CD4-positive, alpha-beta T cell treated with Interferon gamma for 1 hour (primary cell): ENCODE measurements around the gene LAMB4.
A peak's percentile ranks its signal among the peaks of the same experiment; 100 is the strongest.

ENCODE experiments used
- DNase-seq: peaks from one replicate; pipeline ENCODE4 v3.0.0-alpha.2; 2020

Gene LAMB4, protein sequence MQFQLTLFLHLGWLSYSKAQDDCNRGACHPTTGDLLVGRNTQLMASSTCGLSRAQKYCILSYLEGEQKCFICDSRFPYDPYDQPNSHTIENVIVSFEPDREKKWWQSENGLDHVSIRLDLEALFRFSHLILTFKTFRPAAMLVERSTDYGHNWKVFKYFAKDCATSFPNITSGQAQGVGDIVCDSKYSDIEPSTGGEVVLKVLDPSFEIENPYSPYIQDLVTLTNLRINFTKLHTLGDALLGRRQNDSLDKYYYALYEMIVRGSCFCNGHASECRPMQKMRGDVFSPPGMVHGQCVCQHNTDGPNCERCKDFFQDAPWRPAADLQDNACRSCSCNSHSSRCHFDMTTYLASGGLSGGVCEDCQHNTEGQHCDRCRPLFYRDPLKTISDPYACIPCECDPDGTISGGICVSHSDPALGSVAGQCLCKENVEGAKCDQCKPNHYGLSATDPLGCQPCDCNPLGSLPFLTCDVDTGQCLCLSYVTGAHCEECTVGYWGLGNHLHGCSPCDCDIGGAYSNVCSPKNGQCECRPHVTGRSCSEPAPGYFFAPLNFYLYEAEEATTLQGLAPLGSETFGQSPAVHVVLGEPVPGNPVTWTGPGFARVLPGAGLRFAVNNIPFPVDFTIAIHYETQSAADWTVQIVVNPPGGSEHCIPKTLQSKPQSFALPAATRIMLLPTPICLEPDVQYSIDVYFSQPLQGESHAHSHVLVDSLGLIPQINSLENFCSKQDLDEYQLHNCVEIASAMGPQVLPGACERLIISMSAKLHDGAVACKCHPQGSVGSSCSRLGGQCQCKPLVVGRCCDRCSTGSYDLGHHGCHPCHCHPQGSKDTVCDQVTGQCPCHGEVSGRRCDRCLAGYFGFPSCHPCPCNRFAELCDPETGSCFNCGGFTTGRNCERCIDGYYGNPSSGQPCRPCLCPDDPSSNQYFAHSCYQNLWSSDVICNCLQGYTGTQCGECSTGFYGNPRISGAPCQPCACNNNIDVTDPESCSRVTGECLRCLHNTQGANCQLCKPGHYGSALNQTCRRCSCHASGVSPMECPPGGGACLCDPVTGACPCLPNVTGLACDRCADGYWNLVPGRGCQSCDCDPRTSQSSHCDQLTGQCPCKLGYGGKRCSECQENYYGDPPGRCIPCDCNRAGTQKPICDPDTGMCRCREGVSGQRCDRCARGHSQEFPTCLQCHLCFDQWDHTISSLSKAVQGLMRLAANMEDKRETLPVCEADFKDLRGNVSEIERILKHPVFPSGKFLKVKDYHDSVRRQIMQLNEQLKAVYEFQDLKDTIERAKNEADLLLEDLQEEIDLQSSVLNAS (N-terminal part only)

DNA sequence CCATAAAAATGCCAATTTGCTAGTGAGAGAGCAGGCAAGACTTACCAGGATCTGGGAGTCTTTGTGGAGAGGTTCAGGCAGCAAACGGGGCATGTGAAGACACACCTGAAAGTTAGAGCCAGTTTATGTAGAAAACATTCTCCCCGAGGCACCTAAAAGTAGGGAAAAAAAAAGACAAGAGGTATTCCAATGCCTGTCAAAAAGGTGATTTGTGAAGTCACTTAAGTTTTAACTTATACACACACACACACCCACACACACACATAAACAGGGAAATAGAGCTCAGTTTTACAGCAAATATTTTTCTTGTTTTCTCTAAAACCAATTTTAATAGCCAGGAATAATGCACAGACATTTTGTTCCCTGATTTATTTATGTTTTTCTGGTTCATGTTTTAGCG is at the start of gene LAMB4:
Gene LAMB4 (minus strand): TSS at position 101 of the 400 bp plus-strand sequence. CDS start 7,197 bp downstream, outside the sequence.
- no peak for DNase-seq

DNA sequence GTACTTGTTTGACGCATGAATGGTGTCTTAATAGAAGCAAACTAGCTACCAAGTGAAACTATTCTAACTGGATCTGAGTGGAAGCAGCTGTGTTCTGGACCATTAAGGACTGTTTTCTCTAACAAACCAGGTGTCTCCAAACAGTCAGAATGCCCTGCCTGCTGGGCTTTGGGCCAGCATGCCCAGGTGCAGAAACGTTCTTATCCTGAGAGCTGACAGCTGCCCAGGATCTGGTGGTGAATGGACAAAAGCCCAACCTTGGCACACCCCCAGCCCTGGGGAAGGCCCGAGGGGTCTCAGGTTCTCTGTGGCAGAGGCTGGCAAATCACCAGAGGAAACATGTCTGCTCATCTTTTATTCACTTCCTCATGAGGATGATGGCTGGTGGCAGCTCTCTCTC is 48.2 kb upstream of the LAMB4 start:
- DNase-seq = no peak

DNA sequence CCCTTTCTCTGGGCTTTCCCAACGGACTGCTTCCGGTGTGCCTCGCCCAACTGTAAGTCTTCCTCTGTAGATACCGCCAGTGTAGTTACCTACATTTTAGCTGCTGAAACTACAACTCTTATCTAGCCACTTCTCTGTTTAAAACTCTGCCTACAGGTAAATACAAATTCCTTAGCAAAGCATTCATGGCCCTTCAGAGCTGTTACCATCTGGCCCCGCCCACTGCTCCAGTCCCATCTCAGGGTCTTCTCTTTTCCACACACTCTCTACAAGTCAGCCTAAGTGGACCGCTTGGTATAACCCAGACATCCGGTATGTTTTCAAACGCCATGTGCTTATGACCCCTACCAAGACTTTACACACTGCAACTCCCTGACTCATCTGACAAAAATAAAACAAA is 41.0 kb upstream of the LAMB4 start:
- no peak for DNase-seq

DNA sequence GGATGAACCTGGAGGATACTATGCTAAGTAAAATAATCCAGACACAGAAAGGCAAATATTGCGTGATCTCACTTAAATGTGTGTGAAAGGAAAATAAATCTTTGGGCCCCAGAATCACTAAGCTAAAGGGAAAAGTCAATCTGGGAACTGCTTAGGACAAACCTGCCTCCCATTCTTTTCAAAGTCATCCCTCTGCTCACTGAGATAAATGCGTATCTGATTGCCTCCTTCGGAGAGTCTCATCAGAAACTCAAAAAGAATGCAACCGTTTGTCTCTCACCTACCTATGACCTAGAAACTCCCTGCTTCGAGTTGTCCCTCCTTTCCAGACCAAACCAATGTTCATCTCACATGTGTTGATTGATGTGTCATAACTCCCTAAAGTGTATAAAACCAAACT is 40.1 kb upstream of the LAMB4 start:
- no peak for DNase-seq

DNA sequence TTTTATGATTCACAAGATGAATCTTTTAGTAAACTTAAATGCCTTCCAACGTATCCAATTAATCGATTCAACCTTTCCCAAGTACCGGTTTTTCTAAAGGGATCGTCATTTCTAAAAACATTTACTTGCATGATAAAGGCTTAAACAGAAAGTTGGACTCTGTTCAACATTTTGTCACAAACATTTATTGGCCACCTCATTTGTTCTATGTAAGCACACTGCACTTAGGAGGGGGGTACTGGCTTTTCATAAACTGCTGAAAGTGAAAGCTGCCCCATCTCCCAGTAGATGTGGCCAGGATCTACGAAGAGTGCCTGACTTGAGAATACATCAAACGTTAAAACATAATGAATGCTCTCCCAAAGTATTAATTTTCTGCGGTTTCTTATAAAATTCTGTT is 37.3 kb upstream of the LAMB4 start:
- no peak for DNase-seq

DNA sequence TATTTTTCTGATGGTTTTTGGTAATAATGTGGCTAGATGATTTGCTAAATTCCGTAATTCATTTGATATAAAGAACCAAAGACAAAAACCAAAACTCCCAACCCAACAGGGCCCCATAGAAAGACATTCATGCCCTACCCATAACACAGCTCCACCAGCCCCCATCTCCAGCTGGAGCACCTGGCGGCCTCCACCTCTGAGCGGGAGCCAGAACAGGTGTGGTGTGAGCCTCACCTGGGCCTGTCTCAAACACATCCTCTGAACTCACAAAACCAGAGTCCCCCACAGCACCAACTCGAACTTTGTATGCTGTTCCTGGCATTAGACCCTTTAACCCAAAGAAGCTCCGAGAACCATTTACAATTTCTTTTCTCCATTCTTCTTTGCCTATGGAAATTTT is 36.5 kb upstream of the LAMB4 start:
- no peak for DNase-seq

DNA sequence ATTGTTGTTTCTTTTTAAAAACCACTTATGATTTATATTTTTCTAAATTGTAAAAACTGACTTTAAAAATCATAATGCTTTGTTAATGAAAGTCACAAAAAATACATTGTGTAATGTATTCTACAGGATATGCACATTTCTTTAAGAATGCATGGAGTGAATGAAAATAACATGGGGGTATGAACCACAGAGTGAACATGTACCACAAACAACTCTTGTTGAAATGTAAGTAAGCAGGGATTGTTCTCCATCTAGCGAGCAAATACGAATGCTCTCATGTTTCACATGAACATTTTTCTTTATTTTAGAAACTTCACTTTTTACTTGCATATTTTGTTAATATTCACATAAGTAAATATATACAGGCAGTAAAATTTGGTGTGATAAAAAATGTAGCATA is 35.6 kb upstream of the LAMB4 start:
- no peak for DNase-seq

DNA sequence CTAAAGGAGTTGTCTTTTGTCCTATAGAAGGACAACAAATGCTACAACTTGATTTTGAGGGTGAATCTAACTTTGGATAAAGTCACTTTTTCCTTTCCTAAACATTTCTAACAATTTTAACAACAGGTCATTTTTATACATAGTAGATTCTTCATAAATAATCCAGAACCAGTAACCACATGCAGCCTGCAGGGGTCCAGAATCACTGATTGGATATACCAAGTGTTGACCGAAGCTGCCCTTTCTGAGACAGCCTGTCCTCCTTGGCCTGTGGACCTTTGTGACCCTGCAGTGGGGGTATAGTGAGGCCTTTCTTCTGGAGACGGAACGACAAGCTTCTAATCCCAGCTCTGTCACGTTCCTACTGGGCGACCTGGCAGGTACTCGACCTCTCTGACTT is 34.8 kb upstream of the LAMB4 start:
- no peak for DNase-seq

DNA sequence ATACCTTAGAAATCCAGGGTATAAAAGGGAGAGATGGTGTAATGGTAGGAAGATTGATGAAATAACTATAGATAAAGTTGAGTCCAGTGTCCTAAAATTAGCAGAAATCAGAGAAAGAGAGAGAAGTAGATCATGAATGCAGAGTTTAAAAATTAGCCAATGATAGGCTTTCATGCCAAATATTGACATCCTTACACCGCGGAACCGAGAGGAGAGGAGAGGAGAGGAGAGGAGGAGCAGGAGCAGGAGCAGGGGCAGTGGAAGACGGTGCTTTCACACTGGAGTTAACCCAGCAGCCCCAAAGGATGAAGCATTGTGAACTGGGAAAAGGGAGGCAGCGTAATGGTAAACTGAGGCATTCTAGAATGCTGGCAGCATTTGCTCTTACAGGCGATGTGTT is 34.2 kb upstream of the LAMB4 start:
- DNase-seq = no peak

DNA sequence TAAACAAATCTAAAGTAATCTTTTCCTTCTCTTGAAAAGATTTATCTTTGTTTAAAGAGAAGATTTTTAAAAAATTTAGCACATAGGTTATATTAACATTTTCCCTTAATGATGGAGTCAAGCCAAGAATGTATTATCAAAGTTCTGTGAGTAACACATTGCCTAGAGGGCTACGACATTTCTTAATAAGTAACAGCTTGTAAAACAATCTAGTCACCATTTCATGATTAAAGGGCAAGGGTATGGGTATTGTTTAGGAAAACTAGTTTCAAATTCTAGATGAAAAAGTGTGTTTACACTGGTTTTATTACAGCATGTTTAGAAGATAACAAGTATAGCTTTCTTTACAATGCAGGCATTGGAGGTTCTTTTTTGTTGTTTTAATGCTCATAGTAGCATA is 28.6 kb upstream of the LAMB4 start:
- DNase-seq = no peak

DNA sequence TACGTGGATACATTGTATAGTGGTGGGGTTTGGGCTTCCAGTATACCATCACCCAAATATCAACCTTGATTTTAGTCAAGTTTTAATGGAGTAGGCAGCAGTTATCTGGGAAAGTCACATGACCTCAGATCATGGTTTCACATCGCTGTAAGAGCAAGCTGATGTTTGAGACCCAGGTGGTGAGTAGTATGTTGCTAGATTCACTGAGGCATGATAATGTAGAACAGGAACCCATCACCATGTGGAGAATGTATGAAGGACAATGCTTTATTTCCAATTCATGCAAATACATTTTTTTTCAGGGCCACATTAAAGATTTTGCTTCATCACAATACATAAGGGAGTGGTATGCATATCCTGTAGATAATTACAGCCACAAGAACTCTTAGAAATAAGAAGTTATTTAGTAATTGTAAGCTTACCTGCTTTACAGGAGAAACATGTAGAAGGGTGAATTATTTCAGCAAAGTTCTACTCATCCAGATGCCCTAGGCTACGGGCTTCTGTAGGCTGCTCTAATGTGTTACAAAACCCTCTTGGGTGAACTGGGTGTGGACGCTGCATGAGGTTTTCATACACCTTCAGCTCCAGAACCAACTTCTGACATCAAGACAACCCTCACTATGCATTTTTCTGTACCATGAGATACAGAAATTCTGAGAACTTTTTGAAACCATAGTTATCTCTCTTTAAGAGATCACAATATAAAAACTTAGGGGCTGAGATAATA is 27.6 kb upstream of the LAMB4 start:
- DNase-seq = no peak

DNA sequence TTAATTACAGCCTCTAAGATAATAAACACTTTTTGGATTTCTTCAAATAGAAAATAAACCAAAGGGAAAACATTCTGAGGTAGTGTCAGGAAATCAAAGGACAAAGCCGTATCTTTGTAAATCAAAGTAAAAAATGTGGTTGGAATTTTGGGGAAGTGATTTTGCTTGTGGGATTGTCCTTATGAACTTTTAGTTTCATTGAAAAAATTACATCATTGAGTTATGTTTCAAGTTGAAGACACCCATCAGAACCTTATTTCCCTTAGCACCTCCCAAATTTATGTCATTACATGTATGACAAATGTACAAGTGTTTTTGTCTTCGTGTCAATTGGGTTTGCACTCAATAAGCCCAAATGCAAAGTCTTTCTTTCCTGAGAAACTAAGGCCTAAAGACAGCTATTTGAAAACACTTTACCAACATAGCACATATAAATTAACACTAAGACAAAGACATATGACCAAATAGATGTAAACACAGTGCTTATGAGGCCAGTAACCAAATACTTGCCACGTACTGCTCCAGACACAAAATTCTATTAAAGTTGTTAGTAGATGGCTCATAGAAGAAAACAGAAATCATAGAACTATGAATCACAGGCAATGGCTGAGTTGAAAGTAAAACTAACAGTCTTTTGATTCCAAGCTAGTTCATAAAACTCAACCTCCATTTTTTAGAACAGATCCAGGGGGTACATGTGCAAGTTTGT is 26.9 kb upstream of the LAMB4 start:
- DNase-seq = no peak

DNA sequence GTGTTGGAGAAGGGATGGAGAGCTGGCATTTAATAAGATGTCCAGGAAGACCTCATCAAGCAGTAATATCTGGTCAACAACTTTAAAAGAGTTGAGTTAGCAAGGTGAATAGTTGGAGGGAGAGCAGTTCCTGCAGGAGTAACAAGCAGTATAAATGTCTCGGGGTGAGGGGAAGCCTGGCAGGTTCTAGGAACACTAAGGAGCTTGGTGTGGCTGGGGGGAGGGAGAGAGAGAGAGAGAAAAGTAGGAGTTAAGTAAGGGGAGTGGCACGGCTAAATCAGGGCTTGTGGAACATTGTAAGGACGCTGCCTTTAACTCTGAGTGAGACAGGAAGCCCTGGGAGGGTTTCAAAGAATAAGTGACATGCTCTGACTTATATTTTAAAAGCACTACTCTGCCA is 22.0 kb upstream of the LAMB4 start:
- DNase-seq = no peak

DNA sequence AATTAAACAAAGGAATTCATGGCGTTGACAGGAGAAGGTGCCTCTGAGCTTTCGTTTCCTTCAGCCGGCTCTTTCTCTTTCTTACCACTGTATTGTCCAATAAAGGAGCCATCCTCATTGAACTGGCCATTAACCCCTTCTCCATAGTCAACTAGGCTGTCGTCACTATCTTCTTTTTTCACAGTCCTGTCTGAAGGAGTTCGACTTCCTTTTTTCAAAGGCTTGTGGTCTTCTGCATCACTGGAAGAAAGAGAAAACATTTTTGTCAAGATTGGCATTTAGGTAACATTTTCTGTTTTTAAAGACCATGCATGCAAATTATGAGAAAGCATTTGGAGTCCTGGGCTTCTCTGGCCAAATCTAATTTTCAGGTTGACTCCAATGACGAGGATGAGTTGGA is 19.7 kb upstream of the LAMB4 start:
- DNase-seq = no peak

DNA sequence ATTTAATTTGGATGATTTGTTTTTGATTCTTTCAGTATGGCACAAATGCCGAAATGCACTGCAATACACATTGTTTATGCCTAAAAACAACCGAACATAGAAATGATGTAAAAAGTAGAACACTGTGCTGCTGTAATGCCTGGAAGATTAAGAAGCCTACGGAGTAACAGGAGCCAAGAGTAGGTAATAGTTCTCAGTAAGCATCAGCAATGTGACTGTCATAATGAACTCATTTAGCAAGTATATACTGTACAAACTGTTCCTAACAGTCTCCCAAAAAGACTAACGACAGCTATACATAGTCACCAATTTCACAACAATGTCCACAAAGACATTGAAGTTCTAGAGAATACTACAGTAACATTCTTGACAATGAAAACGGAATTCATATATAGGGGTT is 19.0 kb upstream of the LAMB4 start:
- no peak for DNase-seq

DNA sequence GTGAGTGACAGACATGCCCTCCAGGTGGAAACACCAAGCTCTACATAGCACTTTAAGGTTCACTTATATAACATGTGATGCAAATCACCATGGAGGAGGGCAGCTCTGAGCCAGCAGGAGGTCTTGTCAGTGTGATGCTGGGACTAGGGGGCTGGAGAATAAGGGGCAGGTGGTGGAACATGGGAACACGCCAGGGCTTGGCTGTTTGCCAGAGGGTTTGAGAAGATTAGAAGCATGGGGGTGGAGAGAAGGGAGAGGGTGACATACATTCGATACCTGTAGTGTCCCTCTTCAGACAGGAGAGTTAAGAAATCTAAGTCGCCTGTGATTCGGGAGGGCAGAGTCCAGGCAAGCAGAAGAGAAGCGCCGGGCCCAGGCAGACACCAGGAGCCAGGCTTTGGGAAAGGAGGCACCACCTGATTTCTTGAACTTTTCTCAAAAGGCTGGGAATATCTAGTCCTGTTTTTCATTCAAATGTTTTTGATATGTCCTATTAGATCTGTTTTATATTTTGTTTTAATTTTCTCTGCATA is 16.9 kb upstream of the LAMB4 start:
- no peak for DNase-seq

DNA sequence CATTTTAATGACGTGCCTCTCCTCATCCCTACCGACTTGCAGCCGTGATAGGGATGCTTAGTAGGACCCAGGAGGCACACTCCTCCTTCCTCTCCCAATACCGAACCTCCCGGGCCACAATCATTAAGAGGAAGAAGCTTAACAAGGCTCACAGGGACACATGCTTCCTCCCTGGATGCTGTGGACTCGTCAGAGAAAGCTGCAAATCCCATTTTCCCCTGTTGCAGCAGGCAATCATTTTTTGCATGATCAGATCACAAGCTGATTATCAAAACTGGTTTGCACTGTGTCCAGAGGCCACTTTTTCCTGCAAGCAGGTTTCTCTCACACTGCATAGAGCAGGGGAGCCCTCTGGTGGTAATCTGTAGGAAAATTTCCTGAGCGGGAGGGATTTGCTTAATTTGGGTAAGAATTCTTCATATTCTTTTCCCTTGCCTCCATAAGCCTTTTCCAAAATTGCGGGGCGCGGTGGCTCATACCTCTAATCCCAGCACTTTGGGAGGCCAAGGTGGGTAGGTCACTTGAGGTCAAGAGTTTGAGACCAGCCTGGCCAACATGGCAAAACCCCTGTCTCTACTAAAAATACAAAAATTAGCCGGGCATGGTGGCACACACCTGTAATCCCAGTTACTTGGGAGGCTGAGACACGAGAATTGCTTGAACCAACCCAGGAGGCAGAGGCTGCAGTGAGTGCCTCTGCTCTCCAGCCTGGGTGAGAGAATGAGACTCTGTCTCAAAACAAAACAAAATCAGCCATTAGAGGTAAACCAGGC is 16.1 kb upstream of the LAMB4 start:
- DNase-seq = peak; percentile 36

DNA sequence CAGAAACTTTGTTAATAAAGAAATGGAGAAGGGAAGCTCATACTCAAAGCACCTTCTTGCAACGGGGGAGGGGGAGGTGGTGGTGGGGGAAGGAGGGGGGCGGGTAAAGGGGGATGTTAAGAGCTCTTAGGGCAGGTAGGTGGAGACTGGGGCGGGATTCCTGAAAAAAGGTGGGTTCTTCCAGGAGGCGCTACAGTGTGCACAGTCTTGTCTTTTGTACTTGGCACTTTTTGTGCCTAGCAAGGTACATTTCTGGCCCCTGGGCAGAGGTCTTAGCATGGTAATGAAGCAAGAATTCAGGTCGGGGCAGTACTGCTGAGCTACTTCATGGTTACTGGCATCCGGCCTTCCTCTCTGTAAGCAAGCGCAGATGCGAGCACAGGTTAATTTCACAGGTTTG is 15.2 kb upstream of the LAMB4 start:
- DNase-seq = no peak

DNA sequence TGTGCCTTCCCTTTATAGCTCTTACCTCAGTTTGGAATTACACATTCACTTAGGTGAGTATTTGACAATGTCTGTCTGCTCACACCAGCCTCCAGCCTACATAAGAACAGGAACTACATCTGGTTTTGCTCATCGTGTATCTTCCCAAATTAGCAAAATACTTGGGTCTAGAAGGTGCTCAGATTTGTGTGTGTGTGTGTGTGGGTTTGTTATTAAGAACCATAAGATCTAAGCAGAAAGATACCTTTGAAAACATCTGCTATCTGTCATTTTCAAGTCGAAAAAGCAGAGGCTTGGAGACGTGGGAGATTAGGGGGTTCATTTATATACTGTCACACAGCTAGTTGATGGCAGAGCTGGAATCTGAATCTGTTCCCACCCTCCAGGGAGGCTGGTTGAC is 14.8 kb upstream of the LAMB4 start:
- no peak for DNase-seq

DNA sequence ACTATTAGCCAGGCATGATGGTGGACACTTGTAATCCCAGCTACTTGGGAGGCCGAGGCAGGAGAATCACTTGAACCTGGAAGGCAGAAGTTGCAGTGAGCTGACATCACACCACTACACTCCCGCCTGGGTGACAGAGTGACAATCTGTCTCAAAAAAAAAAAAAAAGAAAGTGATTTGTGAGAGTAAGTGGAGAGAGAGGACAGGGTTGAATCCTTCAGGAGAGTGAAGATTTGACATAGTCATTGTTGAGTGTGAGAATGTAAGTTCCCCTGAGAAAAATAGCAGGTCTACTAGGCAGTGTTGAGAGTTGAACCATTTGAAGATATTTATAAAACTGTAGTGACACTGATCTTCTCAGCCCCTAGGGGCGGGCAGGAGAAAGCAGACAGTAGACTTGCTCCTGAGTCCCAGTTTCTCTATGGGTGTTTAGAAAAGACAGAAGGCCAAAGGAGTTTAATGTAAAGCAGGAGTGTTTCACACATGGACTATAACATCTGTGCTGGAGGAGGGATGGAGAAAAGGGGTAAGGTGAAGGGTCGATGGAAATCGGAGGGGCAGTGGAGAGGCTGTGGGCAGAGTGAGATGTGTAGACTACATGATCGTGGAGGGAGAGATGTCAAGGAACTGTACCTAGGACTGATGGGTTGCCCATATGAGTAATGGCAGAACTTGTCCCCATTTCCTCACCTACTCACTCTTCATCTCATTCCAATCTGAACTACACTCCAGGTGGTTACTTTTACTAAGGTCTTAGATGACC is 13.7 kb upstream of the LAMB4 start:
- no peak for DNase-seq
